ENCODE data around the gene ROBO2.

ROBO2 gene

GRCh38 chr3:77190374-77190773 lies 150.5 kb downstream of the ROBO2 start:
- DNase-seq (ENCODE audit: low read depth) = no peak

DNA sequence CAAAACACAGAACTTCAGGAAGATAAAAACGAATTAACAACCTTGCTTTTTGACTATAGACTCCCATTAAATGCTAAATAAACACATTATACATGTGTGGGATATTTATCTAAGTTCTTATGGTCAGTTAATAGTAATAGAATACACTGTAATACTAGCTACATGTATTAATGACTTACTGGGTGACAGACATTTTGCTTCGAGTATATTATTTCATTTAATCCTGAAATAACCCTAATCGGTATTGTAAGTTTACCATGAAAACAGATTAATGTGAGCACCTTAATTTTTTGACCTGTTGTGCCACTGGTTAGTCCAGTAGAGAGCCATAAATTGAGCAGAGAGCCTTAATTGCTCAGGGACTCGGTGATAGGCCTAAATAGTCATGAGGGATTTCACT lies 151.1 kb downstream of the ROBO2 start:
- DNase-seq (ENCODE audit: low read depth) = no peak

DNA sequence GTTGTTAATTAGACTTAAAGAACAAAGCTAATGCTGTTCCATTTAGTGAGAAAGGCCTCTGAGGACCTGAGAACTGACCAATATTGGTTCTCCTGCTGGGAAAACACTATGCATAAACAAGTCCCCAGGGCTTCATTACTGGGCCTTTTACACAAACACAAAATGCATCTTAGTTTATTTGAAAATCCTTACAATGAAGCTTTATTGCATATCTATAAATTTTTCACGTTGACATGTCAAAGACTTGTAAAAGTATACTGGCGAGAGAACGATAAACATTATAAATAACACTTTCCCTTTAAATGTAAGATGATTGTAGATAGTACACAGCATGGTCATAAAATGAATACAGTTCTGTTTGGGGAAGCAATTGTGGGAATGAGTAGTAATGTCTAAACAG lies 151.7 kb downstream of the ROBO2 start:
- DNase-seq (ENCODE audit: low read depth) = no peak

DNA sequence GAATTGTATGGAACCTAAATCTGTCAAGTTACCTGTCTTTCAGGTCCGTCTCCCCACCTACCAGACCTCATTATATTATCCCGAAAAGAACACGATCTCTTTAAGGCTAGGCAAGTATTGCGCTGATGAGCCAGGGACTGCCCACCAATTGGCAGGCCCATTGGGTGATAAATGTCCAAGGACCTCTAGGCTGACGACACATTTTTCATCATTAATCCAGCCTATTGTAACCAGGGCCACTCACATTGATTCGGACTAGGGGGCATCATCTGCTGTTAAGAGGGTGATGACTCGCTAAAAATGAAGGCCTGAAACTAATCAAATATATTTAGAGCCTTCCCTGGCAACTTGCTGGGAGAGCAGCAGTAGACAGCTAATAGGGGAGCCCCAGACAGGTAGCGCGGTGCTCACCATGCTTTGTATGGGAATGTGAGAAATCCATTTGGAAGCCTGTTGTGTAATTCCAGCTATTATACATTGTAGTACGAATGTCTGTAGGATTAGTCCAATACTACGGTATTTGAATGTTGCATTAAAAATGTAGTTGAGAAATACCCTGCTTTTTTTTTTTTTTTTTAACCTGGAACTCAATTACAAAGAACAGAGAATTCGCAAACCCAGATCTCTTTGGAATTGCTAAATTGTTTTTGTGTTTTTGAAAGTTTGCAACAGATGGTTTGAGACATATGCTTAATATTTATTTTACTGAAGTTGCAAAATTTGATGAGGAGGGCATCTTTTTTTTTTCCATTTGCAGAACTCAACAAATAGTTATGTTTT lies 156.1 kb downstream of the ROBO2 start:
- DNase-seq (ENCODE audit: low read depth) = no peak

- no peak for DNase-seq (ENCODE audit: low read depth)
These were observed 157.5 kb downstream of the ROBO2 start for GRCh38 chr3:77197408-77197807.

- DNase-seq (ENCODE audit: low read depth) = no peak
These were observed 164.0 kb downstream of the ROBO2 start for GRCh38 chr3:77203851-77204250.

DNA sequence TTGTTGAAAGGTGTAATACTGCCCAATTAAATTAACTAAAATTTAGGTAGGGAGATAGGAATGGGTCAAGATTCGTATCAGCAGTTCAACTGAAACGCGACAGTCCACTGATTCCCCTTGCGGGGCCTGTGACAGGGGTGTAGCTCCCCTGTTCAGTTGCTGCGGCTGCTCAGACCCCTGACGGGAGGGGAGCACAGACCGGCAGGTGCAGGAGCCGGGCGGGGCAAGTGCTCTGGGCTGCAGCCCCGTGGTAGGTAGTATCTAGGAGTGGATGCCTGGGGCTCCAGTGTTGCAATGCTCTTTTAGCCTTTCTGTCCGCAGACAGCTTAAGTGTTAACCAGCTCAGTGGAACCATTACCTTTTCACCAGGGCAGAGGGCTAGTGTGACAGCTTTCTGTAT lies 164.9 kb downstream of the ROBO2 start:
- DNase-seq (ENCODE audit: low read depth) = no peak

DNA sequence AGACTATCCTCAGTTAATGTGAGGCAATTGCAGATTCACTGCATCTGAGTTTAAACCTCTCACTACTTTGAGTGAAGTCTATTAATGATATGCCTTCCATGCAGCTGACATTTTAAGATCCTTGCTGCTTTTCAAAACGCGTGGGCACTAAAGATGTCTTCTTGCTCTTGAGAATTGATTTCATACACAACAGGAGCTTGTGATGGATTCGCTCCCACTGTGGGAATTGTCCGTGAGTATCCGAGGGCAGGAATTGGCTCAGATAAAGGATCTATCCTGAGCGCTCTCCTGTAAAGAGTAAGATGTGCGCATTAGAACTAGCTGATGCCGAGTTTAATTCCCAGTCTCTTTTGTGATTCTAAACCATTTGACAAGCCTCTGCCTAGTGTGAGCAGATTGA lies 167.9 kb downstream of the ROBO2 start:
- no peak for DNase-seq (ENCODE audit: low read depth)

DNA sequence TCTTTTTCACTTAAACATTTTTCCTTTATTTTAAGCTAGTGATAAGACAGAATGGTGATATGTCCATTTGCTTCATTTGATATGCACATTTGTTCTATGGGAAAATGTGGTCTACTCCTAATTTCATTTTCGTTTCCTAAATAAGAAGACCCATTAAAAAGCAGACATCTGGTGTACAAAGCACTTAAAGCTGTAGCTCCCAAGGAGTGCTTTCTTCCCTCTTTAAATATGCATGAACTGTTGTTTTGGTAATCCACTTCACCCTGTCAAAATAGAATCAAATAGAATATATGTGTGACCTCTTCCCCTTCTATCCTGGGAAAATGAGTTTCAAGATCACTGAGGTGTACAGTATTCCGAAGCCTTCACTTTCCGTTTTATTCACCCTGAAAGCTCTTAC lies 182.8 kb downstream of the ROBO2 start:
- DNase-seq (ENCODE audit: low read depth) = no peak

GRCh38 chr3:77227567-77227966 lies 187.7 kb downstream of the ROBO2 start:
- no peak for DNase-seq (ENCODE audit: low read depth)

DNA sequence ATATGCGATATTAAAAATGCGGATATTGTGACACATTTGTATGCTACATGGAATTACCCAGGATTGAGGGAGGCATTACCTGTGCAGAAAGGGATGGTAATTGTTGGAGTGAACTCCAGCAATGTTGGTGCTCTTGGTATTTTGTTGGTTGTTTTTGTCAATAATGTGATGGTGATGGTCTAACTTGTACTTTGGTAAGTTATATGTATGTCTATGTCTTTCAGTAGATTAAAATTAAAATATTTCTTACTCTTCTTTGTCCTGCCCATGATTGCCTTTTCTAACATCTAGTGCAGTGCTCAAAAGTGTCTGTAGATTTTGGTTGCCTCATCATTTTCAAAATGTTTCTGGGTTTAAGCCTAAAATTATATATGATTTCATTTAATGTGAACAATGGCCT lies 192.7 kb downstream of the ROBO2 start:
- no peak for DNase-seq (ENCODE audit: low read depth)

GRCh38 chr3:77234004-77234403 lies 194.1 kb downstream of the ROBO2 start:
- DNase-seq (ENCODE audit: low read depth) = no peak

- DNase-seq (ENCODE audit: low read depth) = no peak
These were observed 196.2 kb downstream of the ROBO2 start for GRCh38 chr3:77236118-77236517.

GRCh38 chr3:77240072-77240650 lies 200.3 kb downstream of the ROBO2 start:
- DNase-seq (ENCODE audit: low read depth) = no peak

- no peak for DNase-seq (ENCODE audit: low read depth)
These were observed 202.5 kb downstream of the ROBO2 start for GRCh38 chr3:77242371-77242770.

GRCh38 chr3:77244981-77245380 lies 205.1 kb downstream of the ROBO2 start:
- DNase-seq (ENCODE audit: low read depth) = no peak

DNA sequence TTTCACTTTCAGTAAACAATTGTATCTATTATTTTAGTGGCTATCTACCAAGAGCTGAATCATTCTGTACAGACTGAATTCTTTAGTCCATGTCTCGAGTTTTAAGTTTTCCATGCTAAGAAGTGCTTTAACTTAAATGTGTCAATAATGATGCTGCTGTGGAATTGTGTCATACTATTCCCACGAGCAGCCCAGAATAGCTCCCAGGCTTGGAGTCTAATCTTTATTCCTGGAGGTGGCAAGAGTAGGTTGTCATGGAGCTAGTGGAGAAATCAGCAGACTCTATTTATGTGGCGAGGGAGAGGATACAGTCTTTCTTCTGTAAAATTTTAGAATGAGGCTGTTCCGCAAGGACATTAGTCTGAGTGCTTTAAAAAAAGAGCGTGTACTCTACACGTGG lies 207.2 kb downstream of the ROBO2 start:
- no peak for DNase-seq (ENCODE audit: low read depth)

DNA sequence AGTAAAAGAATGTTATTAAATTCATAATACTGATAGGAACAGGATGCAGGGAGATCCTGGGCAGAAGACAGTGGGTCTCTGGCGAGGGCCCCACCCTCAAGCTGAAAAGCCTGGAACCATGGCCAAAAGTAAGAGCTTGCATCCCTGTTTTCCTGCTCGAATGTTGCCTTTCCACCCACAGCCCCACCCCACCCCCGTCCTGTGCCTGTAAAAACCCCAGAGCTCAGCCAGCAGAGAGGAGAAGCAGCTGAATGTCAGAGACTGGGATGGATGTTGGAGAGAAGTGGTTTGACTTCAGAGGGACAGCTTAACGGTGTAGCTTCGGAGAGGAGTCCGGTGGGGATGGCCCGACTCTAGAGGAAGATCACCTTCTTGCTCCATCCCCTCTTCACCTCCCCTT lies 207.9 kb downstream of the ROBO2 start:
- DNase-seq (ENCODE audit: low read depth) = no peak

GRCh38 chr3:77248420-77248819 lies 208.5 kb downstream of the ROBO2 start:
- DNase-seq (ENCODE audit: low read depth) = no peak

GRCh38 chr3:77251136-77251535 lies 211.2 kb downstream of the ROBO2 start:
- no peak for DNase-seq (ENCODE audit: low read depth)

GRCh38 chr3:77254967-77255831 lies 215.3 kb downstream of the ROBO2 start:
- DNase-seq (ENCODE audit: low read depth) = peak; percentile 14

DNA sequence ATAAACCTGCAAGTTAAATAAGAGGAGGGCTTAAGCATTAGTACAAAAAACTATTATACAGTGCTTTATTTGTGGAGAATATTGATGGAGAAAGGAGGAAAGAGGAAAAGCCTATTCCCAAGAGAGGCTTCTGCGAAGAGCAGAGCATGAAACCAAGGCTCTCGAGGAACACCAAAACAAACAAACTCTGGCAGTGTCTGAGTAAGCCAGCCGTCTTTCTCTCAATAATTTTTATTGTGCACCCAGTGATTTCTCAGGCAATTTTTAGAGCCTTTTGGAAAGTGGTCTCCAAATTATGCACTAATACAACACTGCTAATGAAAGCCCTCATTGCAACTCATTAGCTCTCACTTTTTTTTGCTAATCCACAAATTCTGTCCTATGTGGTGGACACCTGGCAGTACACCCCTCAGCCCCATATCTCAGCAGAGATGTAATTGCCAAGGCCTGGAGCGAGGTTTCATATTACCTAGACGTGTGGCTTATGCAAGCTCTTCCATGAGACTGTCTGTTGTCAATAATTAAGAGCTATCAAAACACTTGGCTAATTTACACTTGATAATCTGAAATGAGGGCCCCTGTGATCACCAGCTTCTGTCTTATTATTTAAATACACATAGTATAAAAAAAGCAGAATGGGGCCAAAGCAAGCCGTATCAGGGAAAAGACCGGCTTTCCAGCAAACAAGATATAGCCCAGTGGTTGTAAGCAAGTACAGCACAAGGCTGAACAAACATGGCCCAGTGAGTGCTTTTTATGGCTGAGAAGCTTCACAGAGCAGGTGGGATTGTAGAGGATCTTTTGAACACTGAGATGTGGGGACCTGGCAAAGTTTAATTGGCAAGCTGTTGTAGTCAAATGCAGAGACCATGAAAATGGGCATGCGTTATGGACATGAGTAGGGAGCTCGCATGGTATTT lies 216.9 kb downstream of the ROBO2 start:
- no peak for DNase-seq (ENCODE audit: low read depth)
